Muscle layer of duodenum (tissue), 2 donors: ENCODE measurements around the gene FSD1.
"Not testable (repeated sequence)": the region's sequence is repeated elsewhere in the genome, so short reads cannot be mapped to it uniquely, and the experiment has no call there.

Source experiments
- H3K27ac ChIP-seq: one replicate; pipeline ENCODE4 v1.7.0; 2013; ENCODE audit warnings: mild to moderate bottlenecking, low read length
- H3K27me3 ChIP-seq: one replicate; pipeline ENCODE4 v1.7.0; 2013; ENCODE audit warnings: low read depth, mild to moderate bottlenecking, control low read depth, low read length
- H3K36me3 ChIP-seq, 2 donors: one replicate each; pipeline ENCODE4 v1.7.0; 2013; ENCODE audit warnings: low read length in 2 of 2, control low read depth in 1 of 2, mild to moderate bottlenecking in 1 of 2; ENCODE audit not compliant: insufficient read depth in 2 of 2, control insufficient read depth in 1 of 2
- H3K4me1 ChIP-seq, 2 donors: one replicate each; pipeline ENCODE4 v1.7.0; 2013; ENCODE audit warnings: low read length in 2 of 2, mild to moderate bottlenecking in 2 of 2, control low read depth in 1 of 2, moderate library complexity in 1 of 2; ENCODE audit not compliant: insufficient read depth in 2 of 2, control insufficient read depth in 1 of 2
- H3K4me3 ChIP-seq, 2 donors: one replicate each; pipeline ENCODE4 v1.7.0; 2013; ENCODE audit warnings: low read length in 2 of 2, low read depth in 1 of 2, mild to moderate bottlenecking in 1 of 2
- H3K9me3 ChIP-seq, 2 donors: one replicate each; pipeline ENCODE4 v1.7.0; 2013; ENCODE audit warnings: low read length in 2 of 2, control low read depth in 1 of 2, mild to moderate bottlenecking in 1 of 2; ENCODE audit not compliant: control insufficient read depth in 1 of 2
- donor health status: healthy.

Gene FSD1

DNA sequence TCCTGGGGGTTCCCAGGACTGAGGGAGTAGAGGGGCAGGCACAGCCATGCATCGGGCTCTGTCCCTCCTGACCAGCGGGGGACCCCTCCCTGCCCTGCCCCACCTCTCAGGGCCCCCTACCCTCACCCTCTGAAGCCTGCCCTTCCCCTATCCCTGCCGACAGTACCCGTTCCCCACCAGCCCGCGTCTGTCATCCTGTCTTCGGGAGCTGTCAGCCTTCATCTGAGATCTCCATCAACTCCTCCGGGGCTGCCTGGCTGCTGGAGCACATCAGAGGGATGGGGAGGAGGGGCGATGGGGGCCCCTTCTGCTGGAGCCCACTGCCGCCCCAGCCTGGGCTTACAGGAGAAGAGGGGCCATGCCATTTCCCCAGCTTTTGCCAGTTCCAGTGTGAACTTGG is 31.5 kb upstream of the FSD1 start:
- Histone ChIP-seq H3K9me3 (peaks cover 0 to 6% of the 10 kb centered on the region in 2 donors), H3K27ac (no peak overlapping the region), H3K4me1 (no peaks in the 10 kb centered on the region), H3K27me3 (no peaks in the 10 kb centered on the region), H3K4me3 (no peak overlapping the region), H3K36me3 (peaks cover 10 to 15% of the 10 kb centered on the region in 2 donors)

DNA sequence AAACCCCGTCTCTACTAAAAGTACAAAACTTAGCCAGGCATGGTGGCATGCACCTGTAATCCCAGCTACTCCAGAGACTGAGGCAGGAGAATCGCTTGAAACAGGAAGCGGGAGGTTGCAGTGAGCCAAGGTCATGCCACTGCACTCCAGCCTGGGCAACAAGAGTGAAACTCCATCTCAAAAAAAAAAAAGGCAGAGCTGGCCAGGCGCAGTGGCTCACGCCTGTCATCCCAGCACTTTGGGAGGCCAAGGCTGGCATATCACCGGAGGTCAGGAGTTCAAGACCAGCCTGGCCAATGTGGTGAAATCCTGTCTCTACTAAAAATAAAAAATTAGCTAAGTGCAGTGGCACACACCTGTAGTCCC is 30.1 kb upstream of the FSD1 start:
- H3K27ac ChIP-seq, H3K4me3 ChIP-seq, H3K36me3 ChIP-seq, H3K4me1 ChIP-seq, H3K27me3 ChIP-seq, H3K9me3 ChIP-seq: not testable (repeated sequence)

DNA sequence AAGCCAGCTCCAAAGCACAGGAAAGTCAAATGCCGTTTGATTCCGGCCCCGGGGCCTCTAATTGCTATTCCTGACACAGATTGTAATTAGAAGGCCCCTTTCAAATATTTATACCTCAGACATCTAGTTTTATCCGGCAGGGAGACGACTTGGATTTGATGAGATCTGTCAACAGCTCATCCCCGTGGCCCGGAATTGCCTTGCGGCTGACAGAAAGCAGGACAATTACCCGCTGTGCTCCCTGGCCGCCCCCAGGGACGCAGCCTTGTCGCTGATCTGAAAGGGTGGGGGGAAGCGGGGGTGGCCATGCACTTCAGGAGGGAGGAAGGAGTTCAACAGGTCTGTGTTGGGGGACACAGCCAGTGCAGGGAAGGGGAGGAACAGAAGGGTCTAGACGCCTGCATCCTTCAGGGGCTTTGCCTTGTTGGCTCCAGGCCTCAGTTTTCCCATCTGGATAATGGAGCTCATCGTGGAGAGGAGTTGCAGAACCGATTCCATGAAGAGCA is 27.2 kb upstream of the FSD1 start:
- peaks cover 17% of the 10 kb centered on the region for H3K27me3 ChIP-seq
- no peak overlapping the region for H3K27ac ChIP-seq
- H3K4me1 ChIP-seq = peaks cover 0 to 18% of the 10 kb centered on the region in 2 donors
- H3K9me3 ChIP-seq = no peaks in the 10 kb centered on the region
- H3K4me3 ChIP-seq = no peak overlapping the region
- no peaks in the 10 kb centered on the region for H3K36me3 ChIP-seq

DNA sequence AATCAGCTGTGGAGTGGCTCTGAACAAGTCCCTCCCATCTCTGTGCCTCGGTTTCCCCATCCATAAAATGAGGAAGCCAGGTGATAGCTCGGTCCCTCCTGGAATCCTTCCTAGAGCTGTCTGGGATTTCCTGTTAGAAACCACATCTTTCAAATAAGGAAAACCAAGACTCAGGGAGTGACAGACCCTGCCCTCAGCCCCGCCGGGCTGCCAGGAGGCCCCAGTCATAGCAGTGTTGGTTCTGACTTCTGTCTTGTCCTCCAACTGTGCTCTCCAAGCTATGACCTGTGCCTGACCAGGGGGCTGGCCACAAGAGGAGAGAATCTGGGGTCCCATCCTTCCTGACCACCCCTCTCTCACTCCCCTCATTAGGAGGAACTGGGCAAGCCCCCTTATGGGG is 26.4 kb upstream of the FSD1 start:
- Histone ChIP-seq H3K36me3 (no peaks in the 10 kb centered on the region), H3K9me3 (no peaks in the 10 kb centered on the region), H3K27me3 (peaks cover 17% of the 10 kb centered on the region), H3K4me1 (peaks cover 0 to 18% of the 10 kb centered on the region in 2 donors), H3K4me3 (no peak overlapping the region), H3K27ac (no peak overlapping the region)

DNA sequence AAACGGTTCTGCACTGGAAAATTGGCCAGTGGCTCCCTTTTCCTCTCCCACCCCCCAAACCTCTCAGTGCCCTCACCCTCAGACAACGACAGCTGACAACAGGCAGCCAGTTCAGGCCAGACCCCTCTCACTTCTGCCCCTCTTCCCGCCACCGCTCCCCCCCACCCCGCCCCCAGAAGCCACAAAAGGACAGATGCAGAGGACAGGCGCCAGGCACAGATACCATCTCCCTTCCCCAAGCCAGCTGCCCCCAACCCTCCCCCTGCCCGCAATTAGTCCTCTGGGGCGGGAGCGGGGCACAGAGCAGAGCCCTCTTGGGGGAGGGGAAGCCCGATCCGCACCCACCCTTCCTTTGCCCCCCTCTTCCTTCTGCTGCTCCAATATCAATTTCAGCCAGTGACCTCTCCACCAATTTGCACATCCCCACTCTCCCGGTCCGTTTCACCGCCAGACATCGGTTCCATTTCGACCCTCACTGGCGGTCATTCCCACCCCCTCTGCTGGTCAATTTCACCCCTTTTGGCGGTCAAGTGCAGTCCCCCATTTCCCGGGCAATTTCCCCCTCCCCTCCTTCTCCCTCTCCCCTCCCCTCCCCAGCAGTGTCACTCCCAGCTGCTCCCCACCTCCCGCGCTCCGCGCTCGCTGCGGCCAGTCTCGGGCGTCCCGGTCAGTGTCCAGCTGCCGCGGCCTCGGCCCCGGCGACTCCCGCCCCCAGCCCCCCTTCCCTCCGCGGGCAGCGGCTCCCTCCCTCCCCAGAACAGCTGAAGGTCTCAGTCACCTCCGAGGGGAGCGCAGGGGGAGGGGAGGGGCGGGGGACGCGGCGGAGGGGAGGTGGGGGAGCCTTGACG is 25.8 kb upstream of the FSD1 start, which contains the start of gene SHD:
Gene SHD (plus strand): TSS at position 848 of the 848 bp plus-strand sequence. CDS start 798 bp downstream, outside the sequence.
- Histone ChIP-seq H3K27ac (no peak within 1 kb of the TSS), H3K36me3 (no peaks in the 10 kb centered on the region), H3K27me3 (peaks cover 17% of the 10 kb centered on the region), H3K9me3 (no peaks in the 10 kb centered on the region), H3K4me1 (peaks cover 0 to 18% of the 10 kb centered on the region in 2 donors), H3K4me3 (peak within 1 kb of the TSS in 1 of 2 donors; percentile 48)

DNA sequence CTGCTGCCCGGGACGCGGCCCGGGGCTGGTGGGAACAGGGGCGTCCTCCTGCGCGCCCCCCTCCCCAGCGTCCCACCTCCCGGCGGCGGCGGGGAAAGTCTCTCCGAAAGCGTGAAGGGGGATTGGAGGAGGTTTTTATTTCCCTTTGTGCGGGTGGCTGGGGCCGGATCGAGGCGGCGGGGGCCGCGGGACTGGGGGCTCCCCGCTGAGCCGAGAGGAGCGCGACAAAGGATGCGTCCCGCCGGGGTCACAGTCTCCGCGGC is 25.2 kb upstream of the FSD1 start:
- H3K27ac ChIP-seq = no peak overlapping the region
- H3K9me3 ChIP-seq = no peaks in the 10 kb centered on the region
- peaks cover 17% of the 10 kb centered on the region for H3K27me3 ChIP-seq
- H3K4me3 ChIP-seq = peak overlapping the region in 1 of 2 donors; percentile 48
- H3K36me3 ChIP-seq = no peaks in the 10 kb centered on the region
- H3K4me1 ChIP-seq = peaks cover 0 to 18% of the 10 kb centered on the region in 2 donors

DNA sequence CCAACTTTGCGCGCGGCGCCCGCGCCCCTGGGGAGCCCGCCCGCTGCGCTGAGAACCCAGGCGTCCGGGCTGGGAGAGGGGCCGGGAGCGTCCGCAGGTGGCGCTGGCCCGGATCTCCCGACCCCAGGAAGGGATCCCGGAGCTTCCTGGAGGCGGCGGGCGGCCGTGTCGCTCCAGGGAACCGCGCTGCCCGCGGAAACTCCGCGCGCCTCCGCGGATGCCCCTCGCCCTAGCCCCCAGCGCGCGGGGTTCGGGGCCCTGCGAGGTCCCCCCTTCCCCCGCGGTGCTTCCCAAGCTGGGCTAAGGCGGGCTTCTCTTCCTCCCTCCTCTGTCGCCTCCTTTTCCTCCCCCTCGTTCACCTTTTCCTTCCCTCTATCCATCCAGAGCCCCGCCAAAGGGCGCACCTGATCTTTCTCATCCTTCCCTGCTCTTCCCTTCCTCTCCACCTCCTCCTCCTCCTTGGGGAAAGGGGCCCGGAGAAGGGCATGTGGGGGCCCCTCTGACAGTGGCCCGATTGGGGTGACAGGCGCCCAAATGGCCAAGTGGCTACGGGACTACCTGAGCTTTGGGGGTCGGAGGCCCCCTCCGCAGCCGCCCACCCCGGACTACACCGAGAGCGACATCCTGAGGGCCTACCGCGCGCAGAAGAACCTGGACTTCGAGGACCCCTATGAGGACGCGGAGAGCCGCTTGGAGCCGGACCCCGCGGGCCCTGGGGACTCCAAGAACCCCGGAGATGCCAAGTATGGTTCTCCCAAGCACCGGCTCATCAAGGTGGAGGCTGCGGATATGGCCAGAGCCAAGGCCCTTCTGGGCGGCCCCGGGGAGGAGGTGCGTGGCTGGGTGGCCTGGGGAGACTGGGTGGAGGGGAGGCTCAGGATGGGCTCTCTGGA is 24.6 kb upstream of the FSD1 start:
- Histone ChIP-seq H3K27me3 (peaks cover 19% of the 10 kb centered on the region), H3K4me3 (peak overlapping the region in 1 of 2 donors; percentile 48), H3K9me3 (no peaks in the 10 kb centered on the region), H3K36me3 (no peaks in the 10 kb centered on the region), H3K4me1 (peaks cover 0 to 18% of the 10 kb centered on the region in 2 donors), H3K27ac (no peak overlapping the region)

DNA sequence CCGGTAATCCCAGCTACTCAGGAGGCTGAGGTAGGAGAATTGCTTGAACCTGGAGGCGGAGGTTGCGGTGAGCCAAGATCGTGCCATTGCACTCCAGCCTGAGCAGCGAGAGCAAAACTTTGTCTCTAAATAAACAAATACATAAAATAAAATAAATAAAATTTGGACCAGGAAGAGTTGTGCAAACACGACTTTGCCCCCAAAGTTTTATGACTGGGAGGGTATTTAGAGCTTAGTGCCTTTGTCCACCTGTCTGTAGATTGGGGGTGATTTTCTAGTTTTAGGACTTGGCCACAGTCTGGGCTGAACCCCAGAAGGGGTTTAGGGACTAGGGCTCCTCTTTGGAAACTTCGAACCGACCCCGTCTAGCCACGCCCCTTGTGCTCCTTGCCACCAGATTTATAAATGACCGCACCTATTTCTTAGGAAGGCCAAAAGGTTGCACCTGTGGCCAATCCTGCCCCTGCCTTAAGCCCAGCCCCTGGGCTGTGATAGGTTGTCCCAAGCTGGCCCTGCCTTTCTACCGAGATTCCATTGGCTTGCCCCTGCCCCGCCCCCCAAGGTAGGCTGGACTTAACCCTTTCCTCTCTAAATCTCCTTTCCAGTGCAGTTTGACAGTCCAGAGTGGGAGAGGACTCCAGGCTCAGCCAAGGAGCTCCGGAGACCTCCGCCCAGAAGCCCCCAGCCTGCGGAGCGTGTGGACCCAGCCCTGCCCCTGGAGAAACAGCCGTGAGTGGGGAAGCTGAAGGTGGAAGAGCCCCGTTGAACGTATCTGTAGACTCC is 20.0 kb upstream of the FSD1 start:
- Histone ChIP-seq H3K36me3 (no peaks in the 10 kb centered on the region), H3K27ac (peak overlapping the region; percentile 16), H3K9me3 (no peaks in the 10 kb centered on the region), H3K4me3 (peak overlapping the region in 1 of 2 donors; percentile 33), H3K27me3 (peaks cover 24% of the 10 kb centered on the region), H3K4me1 (peaks cover 0 to 9% of the 10 kb centered on the region in 2 donors)

DNA sequence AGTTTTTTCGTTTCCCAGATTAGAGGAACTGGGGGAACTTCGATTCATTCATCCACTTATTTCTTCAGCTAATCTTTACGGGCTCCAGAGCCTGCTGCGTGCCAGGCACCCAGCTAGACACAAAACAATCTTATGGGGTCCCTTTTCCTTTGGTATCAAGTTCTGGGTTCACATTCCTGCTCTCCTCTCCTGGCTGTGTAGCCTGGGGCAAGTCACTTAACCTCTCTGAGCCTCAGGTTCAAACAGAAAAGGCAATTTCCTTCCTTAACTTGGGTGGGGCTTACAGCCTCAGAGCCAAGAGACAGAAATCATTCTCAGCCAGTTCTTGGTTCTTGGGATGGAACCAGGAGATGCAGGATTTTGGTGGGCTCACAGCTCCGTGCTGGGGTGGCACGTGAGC is 19.4 kb upstream of the FSD1 start:
- peaks cover 0 to 3% of the 10 kb centered on the region in 2 donors for H3K4me1 ChIP-seq
- H3K36me3 ChIP-seq = no peaks in the 10 kb centered on the region
- peak overlapping the region in 1 of 2 donors; percentile 33 for H3K4me3 ChIP-seq
- peak overlapping the region; percentile 16 for H3K27ac ChIP-seq
- H3K9me3 ChIP-seq = no peaks in the 10 kb centered on the region
- H3K27me3 ChIP-seq = peaks cover 18% of the 10 kb centered on the region

DNA sequence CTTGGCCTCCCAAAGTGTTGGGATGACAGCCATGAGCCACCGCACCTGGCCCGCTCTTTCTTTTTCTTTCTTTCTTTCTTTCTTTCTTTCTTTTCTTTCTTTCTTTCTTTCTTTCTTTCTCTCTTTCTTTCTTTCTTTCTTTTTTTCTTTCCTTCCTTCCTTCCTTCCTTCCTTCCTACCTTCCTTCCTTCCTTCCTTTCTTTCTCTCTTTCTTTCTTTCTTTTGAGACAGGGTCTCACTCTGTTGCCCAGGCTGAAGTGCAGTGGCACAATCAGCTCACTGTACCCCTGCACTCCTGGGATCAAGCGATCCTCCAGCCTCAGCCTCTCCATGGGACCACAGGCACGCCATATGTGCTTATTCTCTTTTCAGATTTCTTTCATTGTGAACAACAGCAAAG is 18.3 kb upstream of the FSD1 start:
- H3K27ac ChIP-seq, H3K27me3 ChIP-seq, H3K9me3 ChIP-seq, H3K4me3 ChIP-seq, H3K4me1 ChIP-seq, H3K36me3 ChIP-seq: not testable (repeated sequence)
